Suprapubic skin (tissue), 3 donors: ENCODE data around the gene KLK12.

Experiments used
- CTCF ChIP-seq, 2 donors: fragments of 200-600 bp in 1 of 2; fragments of 450-650 bp in 1 of 2; sonication (generic) in 1 of 2; IDR thresholded peaks; one replicate each; pipeline ENCODE4 v1.5.1; 2016 to 2019; ENCODE audit warnings: antibody characterized with exemption in 2 of 2, mild to moderate bottlenecking in 1 of 2, moderate library complexity in 1 of 2
- POLR2A ChIP-seq, 2 donors: fragments of 450-650 bp; IDR thresholded peaks; one replicate each; pipeline ENCODE4 v1.6.1; 2017; ENCODE audit warnings: antibody characterized with exemption in 2 of 2, mild to moderate bottlenecking in 2 of 2, moderate library complexity in 2 of 2

- TF ChIP-seq CTCF (IDR thresholded peaks at IDR 0.05) (no peak), POLR2A (IDR thresholded peaks at IDR 0.05) (no peak)
Observed at GRCh38 chr19:51000981-51001380, 33.8 kb downstream of the KLK12 start.
